ENCODE data around the gene ADTRP.

- TF ChIP-seq, protein P1, sequence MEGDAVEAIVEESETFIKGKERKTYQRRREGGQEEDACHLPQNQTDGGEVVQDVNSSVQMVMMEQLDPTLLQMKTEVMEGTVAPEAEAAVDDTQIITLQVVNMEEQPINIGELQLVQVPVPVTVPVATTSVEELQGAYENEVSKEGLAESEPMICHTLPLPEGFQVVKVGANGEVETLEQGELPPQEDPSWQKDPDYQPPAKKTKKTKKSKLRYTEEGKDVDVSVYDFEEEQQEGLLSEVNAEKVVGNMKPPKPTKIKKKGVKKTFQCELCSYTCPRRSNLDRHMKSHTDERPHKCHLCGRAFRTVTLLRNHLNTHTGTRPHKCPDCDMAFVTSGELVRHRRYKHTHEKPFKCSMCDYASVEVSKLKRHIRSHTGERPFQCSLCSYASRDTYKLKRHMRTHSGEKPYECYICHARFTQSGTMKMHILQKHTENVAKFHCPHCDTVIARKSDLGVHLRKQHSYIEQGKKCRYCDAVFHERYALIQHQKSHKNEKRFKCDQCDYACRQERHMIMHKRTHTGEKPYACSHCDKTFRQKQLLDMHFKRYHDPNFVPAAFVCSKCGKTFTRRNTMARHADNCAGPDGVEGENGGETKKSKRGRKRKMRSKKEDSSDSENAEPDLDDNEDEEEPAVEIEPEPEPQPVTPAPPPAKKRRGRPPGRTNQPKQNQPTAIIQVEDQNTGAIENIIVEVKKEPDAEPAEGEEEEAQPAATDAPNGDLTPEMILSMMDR (conservative IDR thresholded peaks at IDR 0.05; ENCODE audit: low read length), result no peak
- no peak for TF ChIP-seq EZH2phosphoT487 (IDR thresholded peaks at IDR 0.05; ENCODE audit: borderline replicate concordance, low read depth, low read length)
Measured at GRCh38 chr6:11814819-11815218, 36.2 kb upstream of the ADTRP start.

Measured in OCI-LY7 (cell line).